Ovary (tissue), 9 donors: ENCODE data around the gene STARD6. TPM values are rescaled to one million over a fixed set of nuclear protein-coding genes. Genes with fewer than 3 reads are reported as not detected.
"Not testable (repeated sequence)": the region's sequence is repeated elsewhere in the genome, so short reads cannot be mapped to it uniquely, and the experiment has no call there.

Experiments
- DNase-seq, 5 donors: peaks; one replicate each; pipeline ENCODE4 v3.0.0-alpha.2; 2019 to 2020
- H3K27ac ChIP-seq, 2 donors: fragments of 200-600 bp; one replicate each; pipeline versions ENCODE4 v1.5.1 to v1.8.0; 2019 to 2022
- H3K27me3 ChIP-seq: fragments of 200-600 bp; one replicate; pipeline ENCODE4 v1.8.0; 2022
- H3K36me3 ChIP-seq: fragments of 200-600 bp; sonication (generic); one replicate; pipeline ENCODE4 v1.5.1; 2019
- H3K4me1 ChIP-seq: one replicate; pipeline ENCODE4 v1.8.1; 2013; ENCODE audit warnings: mild to moderate bottlenecking, moderate library complexity; ENCODE audit not compliant: insufficient read depth
- H3K4me3 ChIP-seq: fragments of 200-600 bp; sonication (generic); one replicate; pipeline ENCODE4 v1.5.1; 2017
- H3K9me3 ChIP-seq, 2 donors: fragments of 200-600 bp in 1 of 2; sonication (generic) in 1 of 2; one replicate each; pipeline versions ENCODE4 v1.5.1 to v1.8.1; 2013 to 2019; ENCODE audit warnings: mild to moderate bottlenecking in 1 of 2, moderate library complexity in 1 of 2
- EP300 ChIP-seq: sonication (generic); formaldehyde crosslinking; IDR thresholded peaks from one replicate; pipeline ENCODE4 v1.6.1; 2017; ENCODE audit warnings: antibody characterized with exemption
- POLR2A ChIP-seq: fragments of 450-650 bp; IDR thresholded peaks from one replicate; pipeline ENCODE4 v1.6.1; 2017; ENCODE audit warnings: antibody characterized with exemption, mild to moderate bottlenecking, moderate library complexity
- WGBS, 3 donors: extraction: QIAGEN DNeasy Blood & Tissue Kit in 1 of 3; methylation state at CpG; one replicate each; pipeline versions ENCODE4 v1.1.5 to v1.1.7; 2013 to 2017; 5-methylcytosine and 5-hydroxymethylcytosine counted together
- intact Hi-C, 4 donors: fragments of 100-400 bp; cut with DNase I; formaldehyde crosslinking; loops; one replicate each; pipeline versions ENCODE4 v1.11.0 to v1.15.1; 2022 to 2023
- polyA plus RNA-seq, 2 donors: library from polyadenylated mRNA; stranded (reverse); fragments of 200-250 nt in 1 of 2; fragments of 350-450 nt in 1 of 2; fragmentation: Illumina TruSeq in 1 of 2; extraction: RNeasy Lipid Tissue Mini Kit (QIAGEN cat#74804) in 1 of 2; gene quantifications; one replicate each; pipeline ENCODE4 v1.2.3, GENCODE V29; 2013 to 2014
- total RNA-seq, 7 donors: library from RNA; depleted of rRNA in 2 of 7; stranded (reverse); fragments of >200 nt in 2 of 7; fragmentation: NEBNext Ultra II Directional in 3 of 7; extraction: Animal tissue kit (Norgen Biotek cat#: 25700) in 3 of 7; gene quantifications; one replicate each; pipeline versions ENCODE4 v1.1.0 to v1.2.4, GENCODE V29; 2016 to 2023
- TF ChIP-seq, protein P1 (sequence below), 3 donors: fragments of 450-650 bp in 2 of 3; fragments of 200-600 bp in 1 of 3; IDR thresholded peaks; one replicate each; pipeline versions ENCODE4 v1.5.1 to v1.8.0; 2016 to 2022; ENCODE audit warnings: antibody characterized with exemption in 3 of 3, mild to moderate bottlenecking in 1 of 3
- donor health status: DM: no; HTN: no; CAD: no; lungs with moderate emphysema.
- donor health status: DM: no; HTN: no; CAD: no.
- donor health status: Bipolar disorder and iron deficiency.
- donor health status: DM: yes; HTN: yes; CAD: no.
- donor health status: DM: no; HTN: no; CAD: no.
- donor health status: DM: yes; HTN: yes; CAD: no.

Gene STARD6
- total and polyA plus RNA-seq, 9 donors: not detected

- H3K9me3 ChIP-seq: no peaks in the 10 kb centered on the region
- H3K27ac ChIP-seq: no peak overlapping the region
- intact Hi-C loops: no loop called here
- no peak overlapping the region for H3K4me3 ChIP-seq
- H3K27me3 ChIP-seq: no peaks in the 10 kb centered on the region
- H3K36me3 ChIP-seq: no peaks in the 10 kb centered on the region
- TF ChIP-seq POLR2A (no peak), EP300 (no peak)
- TF ChIP-seq, protein P1, sequence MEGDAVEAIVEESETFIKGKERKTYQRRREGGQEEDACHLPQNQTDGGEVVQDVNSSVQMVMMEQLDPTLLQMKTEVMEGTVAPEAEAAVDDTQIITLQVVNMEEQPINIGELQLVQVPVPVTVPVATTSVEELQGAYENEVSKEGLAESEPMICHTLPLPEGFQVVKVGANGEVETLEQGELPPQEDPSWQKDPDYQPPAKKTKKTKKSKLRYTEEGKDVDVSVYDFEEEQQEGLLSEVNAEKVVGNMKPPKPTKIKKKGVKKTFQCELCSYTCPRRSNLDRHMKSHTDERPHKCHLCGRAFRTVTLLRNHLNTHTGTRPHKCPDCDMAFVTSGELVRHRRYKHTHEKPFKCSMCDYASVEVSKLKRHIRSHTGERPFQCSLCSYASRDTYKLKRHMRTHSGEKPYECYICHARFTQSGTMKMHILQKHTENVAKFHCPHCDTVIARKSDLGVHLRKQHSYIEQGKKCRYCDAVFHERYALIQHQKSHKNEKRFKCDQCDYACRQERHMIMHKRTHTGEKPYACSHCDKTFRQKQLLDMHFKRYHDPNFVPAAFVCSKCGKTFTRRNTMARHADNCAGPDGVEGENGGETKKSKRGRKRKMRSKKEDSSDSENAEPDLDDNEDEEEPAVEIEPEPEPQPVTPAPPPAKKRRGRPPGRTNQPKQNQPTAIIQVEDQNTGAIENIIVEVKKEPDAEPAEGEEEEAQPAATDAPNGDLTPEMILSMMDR (IDR thresholded peaks at IDR 0.05): no peak
- H3K4me1 ChIP-seq: no peaks in the 10 kb centered on the region
- no peak for DNase-seq
Observed at GRCh38 chr18:54323561-54323960, 34.1 kb downstream of the STARD6 start.

GRCh38 chr18:54316071-54316820 is 41.4 kb downstream of the STARD6 start:
- Histone ChIP-seq H3K27me3 (no peaks in the 10 kb centered on the region), H3K4me1 (no peaks in the 10 kb centered on the region), H3K4me3 (no peak overlapping the region), H3K9me3 (no peaks in the 10 kb centered on the region), H3K27ac (no peak overlapping the region), H3K36me3 (no peaks in the 10 kb centered on the region)
- TF ChIP-seq EP300 (no peak), POLR2A (no peak)
- TF ChIP-seq, protein P1 (IDR thresholded peaks at IDR 0.05): no peak
- intact Hi-C loops: no loop called here
- no peak for DNase-seq

DNA sequence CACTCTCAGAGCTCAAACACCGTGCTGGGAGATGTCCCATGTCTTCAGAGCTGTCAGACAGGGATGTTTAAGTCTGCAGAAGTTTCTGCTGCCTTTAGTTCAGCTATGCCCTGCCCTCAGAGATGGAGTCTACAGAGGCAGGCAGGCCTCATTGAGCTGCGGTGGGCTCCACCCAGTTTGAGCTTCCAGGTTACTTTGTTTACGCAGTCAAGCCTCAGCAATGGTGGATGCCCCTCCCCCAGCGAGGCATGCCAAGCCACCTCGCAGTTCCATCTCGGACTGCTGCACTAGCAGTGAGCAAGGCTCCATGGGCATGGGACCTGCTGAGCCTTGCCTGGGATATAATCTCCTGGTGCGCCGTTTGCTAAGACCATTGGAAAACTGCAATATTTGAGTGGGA is 48.1 kb downstream of the STARD6 start:
- H3K27me3 ChIP-seq, H3K36me3 ChIP-seq, H3K27ac ChIP-seq, H3K4me3 ChIP-seq, DNase-seq, H3K4me1 ChIP-seq, H3K9me3 ChIP-seq, intact Hi-C loops: not testable (repeated sequence)
- 81 to 95% (median 90%) methylated on average over 8 of the region's 8 CpGs for WGBS, 3 donors

GRCh38 chr18:54303408-54303807 is 54.2 kb downstream of the STARD6 start:
- Histone ChIP-seq H3K9me3 (peaks cover 0 to 3% of the 10 kb centered on the region in 2 donors), H3K36me3 (no peaks in the 10 kb centered on the region), H3K27me3 (no peaks in the 10 kb centered on the region), H3K4me1 (no peaks in the 10 kb centered on the region), H3K4me3 (no peak overlapping the region), H3K27ac (no peak overlapping the region)
- no peak for DNase-seq
- intact Hi-C loops: no loop called here
- TF ChIP-seq, protein P1 (IDR thresholded peaks at IDR 0.05): no peak
- TF ChIP-seq POLR2A (no peak), EP300 (no peak)

DNA sequence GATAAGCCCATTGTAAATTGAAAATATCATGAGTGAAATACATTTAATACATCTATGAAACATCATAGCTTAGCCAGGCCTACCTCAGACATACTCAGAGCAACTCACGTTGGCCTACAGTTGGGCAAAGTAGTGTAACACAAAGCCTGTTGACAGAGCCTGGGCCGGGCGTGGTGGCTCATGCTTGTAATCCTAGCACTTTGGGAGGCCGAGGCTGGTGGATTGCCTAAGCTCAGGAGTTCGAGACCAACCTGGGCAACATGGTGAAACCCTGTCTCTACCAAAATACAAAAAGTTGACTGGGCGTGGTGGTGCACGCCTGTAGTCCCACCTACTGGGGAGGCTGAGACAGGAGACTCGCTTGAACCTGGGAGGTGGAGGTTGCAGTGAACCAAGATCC is 58.7 kb downstream of the STARD6 start:
- H3K27me3 ChIP-seq, H3K4me1 ChIP-seq, DNase-seq, H3K36me3 ChIP-seq, intact Hi-C loops, H3K27ac ChIP-seq, H3K4me3 ChIP-seq, H3K9me3 ChIP-seq: not testable (repeated sequence)
- WGBS, 3 donors: 95 to 97% (median 96%) methylated on average over 8 of the region's 8 CpGs
